Uterus (tissue), 4 donors: ENCODE results near the gene ERI3. TPM values are rescaled to one million over a fixed set of nuclear protein-coding genes. Genes with fewer than 3 reads are reported as not detected.

Source experiments
- DNase-seq, 2 donors: peaks; one replicate each; pipeline ENCODE4 v3.0.0-alpha.2; 2019 to 2020
- H3K27ac ChIP-seq, 2 donors: fragments of 200-600 bp; sonication (generic); 1 replicate in 1 of 2; 2 replicates in 1 of 2; pipeline ENCODE4 v1.5.1; 2016 to 2018
- H3K27me3 ChIP-seq, 2 donors: fragments of 200-600 bp; sonication (generic); one replicate each; pipeline ENCODE4 v1.5.1; 2018 to 2019; ENCODE audit warnings: control low read depth in 1 of 2
- H3K36me3 ChIP-seq, 2 donors: fragments of 200-600 bp; sonication (generic); one replicate each; pipeline ENCODE4 v1.5.1; 2019; ENCODE audit warnings: control low read depth in 1 of 2
- H3K4me1 ChIP-seq, 2 donors: fragments of 200-600 bp; sonication (generic); one replicate each; pipeline ENCODE4 v1.5.1; 2018 to 2019; ENCODE audit warnings: control low read depth in 1 of 2
- H3K4me3 ChIP-seq, 2 donors: fragments of 200-600 bp; sonication (generic); 1 replicate in 1 of 2; 2 replicates in 1 of 2; pipeline ENCODE4 v1.5.1; 2018 to 2019; ENCODE audit warnings: mild to moderate bottlenecking in 1 of 2
- H3K9me3 ChIP-seq, 2 donors: fragments of 200-600 bp; sonication (generic); one replicate each; pipeline ENCODE4 v1.5.1; 2019; ENCODE audit warnings: control low read depth in 1 of 2
- POLR2A ChIP-seq, 2 donors: fragments of 450-650 bp; IDR thresholded peaks; one replicate each; pipeline ENCODE4 v1.6.1; 2016; ENCODE audit warnings: antibody characterized with exemption in 2 of 2, mild to moderate bottlenecking in 1 of 2, moderate library complexity in 1 of 2
- intact Hi-C: fragments of 100-400 bp; cut with DNase I; formaldehyde crosslinking; loops from one replicate; pipeline ENCODE4 v1.15.1; 2023; ENCODE audit warnings: low total_unique reads
- total RNA-seq, 4 donors: library from RNA; depleted of rRNA in 3 of 4; stranded (reverse); fragments of >200 nt in 3 of 4; gene quantifications; one replicate each; pipeline versions ENCODE4 v1.1.0 to v1.2.4, GENCODE V29; 2014 to 2023
- TF ChIP-seq, protein P1 (sequence below), 4 experiments: fragments of 200-600 bp in 2 of 4; fragments of 450-650 bp in 2 of 4; sonication (generic) in 2 of 4; IDR thresholded peaks; one replicate each; pipeline ENCODE4 v1.5.1; 2016 to 2019; ENCODE audit warnings: antibody characterized with exemption in 4 of 4, mild to moderate bottlenecking in 2 of 4, moderate library complexity in 1 of 4
- donor health status: DM: yes; HTN: yes; CAD: no.

Gene ERI3
- total RNA-seq, 4 donors from 2014 or later, result 9.5 to 58.2 (median 45.6) TPM

- Histone ChIP-seq H3K4me1 (no peaks in the 10 kb centered on the region), H3K4me3 (no peak overlapping the region)
- no peak for DNase-seq
These were observed 52.5 kb downstream of the ERI3 start for GRCh38 chr1:44302541-44302940.

GRCh38 chr1:44301442-44301841, 53.6 kb downstream of the ERI3 start:
- TF ChIP-seq, protein P1, sequence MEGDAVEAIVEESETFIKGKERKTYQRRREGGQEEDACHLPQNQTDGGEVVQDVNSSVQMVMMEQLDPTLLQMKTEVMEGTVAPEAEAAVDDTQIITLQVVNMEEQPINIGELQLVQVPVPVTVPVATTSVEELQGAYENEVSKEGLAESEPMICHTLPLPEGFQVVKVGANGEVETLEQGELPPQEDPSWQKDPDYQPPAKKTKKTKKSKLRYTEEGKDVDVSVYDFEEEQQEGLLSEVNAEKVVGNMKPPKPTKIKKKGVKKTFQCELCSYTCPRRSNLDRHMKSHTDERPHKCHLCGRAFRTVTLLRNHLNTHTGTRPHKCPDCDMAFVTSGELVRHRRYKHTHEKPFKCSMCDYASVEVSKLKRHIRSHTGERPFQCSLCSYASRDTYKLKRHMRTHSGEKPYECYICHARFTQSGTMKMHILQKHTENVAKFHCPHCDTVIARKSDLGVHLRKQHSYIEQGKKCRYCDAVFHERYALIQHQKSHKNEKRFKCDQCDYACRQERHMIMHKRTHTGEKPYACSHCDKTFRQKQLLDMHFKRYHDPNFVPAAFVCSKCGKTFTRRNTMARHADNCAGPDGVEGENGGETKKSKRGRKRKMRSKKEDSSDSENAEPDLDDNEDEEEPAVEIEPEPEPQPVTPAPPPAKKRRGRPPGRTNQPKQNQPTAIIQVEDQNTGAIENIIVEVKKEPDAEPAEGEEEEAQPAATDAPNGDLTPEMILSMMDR (IDR thresholded peaks at IDR 0.05), result no peak
- TF ChIP-seq POLR2A (IDR thresholded peaks at IDR 0.05), result no peak
- H3K36me3 ChIP-seq, result no peaks in the 10 kb centered on the region
- H3K4me3 ChIP-seq, result no peak overlapping the region
- H3K27me3 ChIP-seq, result no peaks in the 10 kb centered on the region
- intact Hi-C loops, result no loop called here
- no peaks in the 10 kb centered on the region for H3K4me1 ChIP-seq
- H3K9me3 ChIP-seq, result no peaks in the 10 kb centered on the region
- DNase-seq, result no peak
- H3K27ac ChIP-seq, result no peak overlapping the region

More at GRCh38 chr1:44302541-44302940, 52.5 kb downstream of the ERI3 start:
- Histone ChIP-seq H3K27ac (no peak overlapping the region), H3K27me3 (no peaks in the 10 kb centered on the region), H3K9me3 (no peaks in the 10 kb centered on the region), H3K36me3 (no peaks in the 10 kb centered on the region)
- intact Hi-C loops, result no loop called here
- no peak for TF ChIP-seq POLR2A (IDR thresholded peaks at IDR 0.05)
- TF ChIP-seq, protein P1 (IDR thresholded peaks at IDR 0.05), result no peak

GRCh38 chr1:44300852-44301251, 54.2 kb downstream of the ERI3 start:
- Histone ChIP-seq H3K4me1 (no peaks in the 10 kb centered on the region), H3K4me3 (no peak overlapping the region), H3K27ac (no peak overlapping the region), H3K9me3 (no peaks in the 10 kb centered on the region), H3K27me3 (no peaks in the 10 kb centered on the region), H3K36me3 (no peaks in the 10 kb centered on the region)
- intact Hi-C loops, result no loop called here
- TF ChIP-seq, protein P1 (IDR thresholded peaks at IDR 0.05), result no peak
- TF ChIP-seq POLR2A (IDR thresholded peaks at IDR 0.05), result no peak
- DNase-seq, result no peak

DNA sequence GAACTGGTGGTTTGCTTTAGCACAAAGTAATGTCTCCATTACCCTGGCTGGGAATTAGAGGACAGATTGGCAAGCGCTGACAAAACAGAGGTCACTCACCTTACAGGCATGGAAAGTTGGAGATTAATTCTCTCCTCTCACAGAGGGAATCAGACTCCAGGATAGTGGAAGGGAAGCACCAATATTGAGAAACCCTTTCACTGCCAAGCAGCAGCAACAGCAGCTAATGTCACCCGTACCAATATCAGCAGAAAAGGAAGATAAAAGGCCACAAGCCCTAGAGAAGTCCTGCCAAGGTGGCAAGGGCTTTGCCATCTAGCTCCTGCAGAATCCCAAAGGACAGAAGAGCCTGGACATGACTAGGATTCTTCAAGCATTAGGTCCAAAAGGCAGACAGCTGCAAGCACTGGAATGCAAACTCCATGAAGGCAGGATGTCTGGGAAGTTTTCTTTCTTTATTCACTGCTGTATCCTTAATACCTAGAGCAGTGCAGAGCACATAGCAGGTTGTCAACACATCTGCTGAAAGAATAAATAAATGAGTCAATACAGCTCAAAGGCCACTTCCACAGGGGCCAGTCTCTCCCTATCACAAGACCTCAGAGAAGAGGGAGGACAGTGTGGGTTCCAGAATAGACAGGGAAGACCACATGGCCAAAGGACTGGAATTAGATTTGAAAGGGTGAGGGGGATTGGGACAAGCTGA, 57.2 kb downstream of the ERI3 start:
- H3K27ac ChIP-seq, result no peak overlapping the region
- H3K9me3 ChIP-seq, result no peaks in the 10 kb centered on the region
- intact Hi-C loops, result no loop called here
- H3K36me3 ChIP-seq, result no peaks in the 10 kb centered on the region
- TF ChIP-seq POLR2A (IDR thresholded peaks at IDR 0.05), result no peak
- TF ChIP-seq, protein P1 (IDR thresholded peaks at IDR 0.05), result no peak
- no peak for DNase-seq
- no peaks in the 10 kb centered on the region for H3K27me3 ChIP-seq
- H3K4me1 ChIP-seq, result no peaks in the 10 kb centered on the region
- H3K4me3 ChIP-seq, result no peak overlapping the region

DNA sequence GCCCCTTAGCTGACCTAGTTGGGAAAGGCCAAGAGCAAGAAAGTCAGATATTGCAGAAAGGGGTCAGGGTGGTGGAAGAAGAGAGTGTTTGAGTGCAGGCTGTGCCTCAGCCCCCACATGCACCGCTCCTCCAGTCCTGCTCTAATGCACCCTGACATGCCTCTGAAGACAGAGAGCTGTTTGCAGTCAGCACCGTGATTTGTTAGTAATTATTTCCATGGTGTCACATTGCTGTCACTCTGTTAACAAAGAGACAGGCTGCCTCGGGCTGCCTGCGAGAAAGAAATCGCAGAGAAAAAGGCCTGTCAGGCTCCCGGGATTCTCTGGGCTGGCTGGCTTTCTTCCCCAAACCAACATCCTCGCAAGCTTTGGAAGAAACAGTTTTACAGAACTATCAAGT, 58.3 kb downstream of the ERI3 start:
- no peak overlapping the region for H3K27ac ChIP-seq
- no peaks in the 10 kb centered on the region for H3K4me1 ChIP-seq
- intact Hi-C loops, result no loop called here
- no peaks in the 10 kb centered on the region for H3K27me3 ChIP-seq
- DNase-seq, result no peak
- H3K9me3 ChIP-seq, result no peaks in the 10 kb centered on the region
- TF ChIP-seq, protein P1 (IDR thresholded peaks at IDR 0.05), result no peak
- no peak for TF ChIP-seq POLR2A (IDR thresholded peaks at IDR 0.05)
- no peak overlapping the region for H3K4me3 ChIP-seq
- no peaks in the 10 kb centered on the region for H3K36me3 ChIP-seq
